ENCODE data around the gene FXR2.

Gene FXR2

GRCh38 chr17:7573324-7574080, 41.2 kb downstream of the FXR2 start:
- H3K27ac ChIP-seq (ENCODE audit: low read depth, low read length), result peak overlapping the region; percentile 97
- H3K4me3 ChIP-seq (ENCODE audit: low read depth in 1 of 2, low read length in 2 of 2), result peak overlapping the region; percentile 90 to 93
- peak overlapping the region; percentile 92 to 99 for H3K9ac ChIP-seq (ENCODE audit: low read depth in 1 of 2, low read length in 2 of 2)
- no peaks in the 10 kb centered on the region for H3K27me3 ChIP-seq (ENCODE audit: control insufficient read depth in 1 of 2, insufficient read depth in 2 of 2, low read length in 2 of 2)
- no peaks in the 10 kb centered on the region for H3K9me3 ChIP-seq (ENCODE audit: control insufficient read depth in 1 of 2, low read length in 2 of 2)
- peaks cover 44 to 50% of the 10 kb centered on the region in 2 donors for H3K4me1 ChIP-seq (ENCODE audit: control insufficient read depth in 1 of 2, insufficient read depth in 2 of 2, low read length in 2 of 2)
- H3K36me3 ChIP-seq (ENCODE audit: control insufficient read depth in 1 of 2, insufficient read depth in 2 of 2, low read length in 2 of 2), result peaks cover 63 to 66% of the 10 kb centered on the region in 2 donors

GRCh38 chr17:7572588-7573323, 41.9 kb downstream of the FXR2 start:
- H3K4me1 ChIP-seq (ENCODE audit: control insufficient read depth in 1 of 2, insufficient read depth in 2 of 2, low read length in 2 of 2), result peaks cover 41 to 46% of the 10 kb centered on the region in 2 donors
- H3K9ac ChIP-seq (ENCODE audit: low read depth in 1 of 2, low read length in 2 of 2), result peak overlapping the region; percentile 92 to 99
- peak overlapping the region; percentile 90 to 93 for H3K4me3 ChIP-seq (ENCODE audit: low read depth in 1 of 2, low read length in 2 of 2)

GRCh38 chr17:7572338-7572587, 42.4 kb downstream of the FXR2 start:
- Histone ChIP-seq H3K4me3 (ENCODE audit: low read depth in 1 of 2, low read length in 2 of 2) (peak overlapping the region; percentile 69 to 82), H3K9me3 (ENCODE audit: control insufficient read depth in 1 of 2, low read length in 2 of 2) (no peaks in the 10 kb centered on the region), H3K9ac (ENCODE audit: low read depth in 1 of 2, low read length in 2 of 2) (peak overlapping the region; percentile 61 to 84), H3K4me1 (ENCODE audit: control insufficient read depth in 1 of 2, insufficient read depth in 2 of 2, low read length in 2 of 2) (peaks cover 36 to 41% of the 10 kb centered on the region in 2 donors), H3K27ac (ENCODE audit: low read depth, low read length) (peak overlapping the region; percentile 88), H3K36me3 (ENCODE audit: control insufficient read depth in 1 of 2, insufficient read depth in 2 of 2, low read length in 2 of 2) (peaks cover 55 to 58% of the 10 kb centered on the region in 2 donors), H3K27me3 (ENCODE audit: control insufficient read depth in 1 of 2, insufficient read depth in 2 of 2, low read length in 2 of 2) (no peaks in the 10 kb centered on the region)

More at GRCh38 chr17:7572588-7573323, 41.9 kb downstream of the FXR2 start:
- peak overlapping the region; percentile 97 for H3K27ac ChIP-seq (ENCODE audit: low read depth, low read length)
- H3K9me3 ChIP-seq (ENCODE audit: control insufficient read depth in 1 of 2, low read length in 2 of 2), result no peaks in the 10 kb centered on the region
- no peaks in the 10 kb centered on the region for H3K27me3 ChIP-seq (ENCODE audit: control insufficient read depth in 1 of 2, insufficient read depth in 2 of 2, low read length in 2 of 2)
- peaks cover 58 to 59% of the 10 kb centered on the region in 2 donors for H3K36me3 ChIP-seq (ENCODE audit: control insufficient read depth in 1 of 2, insufficient read depth in 2 of 2, low read length in 2 of 2)

GRCh38 chr17:7570351-7570750, 44.3 kb downstream of the FXR2 start:
- Histone ChIP-seq H3K36me3 (ENCODE audit: control insufficient read depth in 1 of 2, insufficient read depth in 2 of 2, low read length in 2 of 2) (peaks cover 42 to 57% of the 10 kb centered on the region in 2 donors), H3K9ac (ENCODE audit: low read depth in 1 of 2, low read length in 2 of 2) (no peak overlapping the region), H3K27me3 (ENCODE audit: control insufficient read depth in 1 of 2, insufficient read depth in 2 of 2, low read length in 2 of 2) (no peaks in the 10 kb centered on the region), H3K4me3 (ENCODE audit: low read depth in 1 of 2, low read length in 2 of 2) (no peak overlapping the region), H3K4me1 (ENCODE audit: control insufficient read depth in 1 of 2, insufficient read depth in 2 of 2, low read length in 2 of 2) (peaks cover 21 to 23% of the 10 kb centered on the region in 2 donors), H3K9me3 (ENCODE audit: control insufficient read depth in 1 of 2, low read length in 2 of 2) (no peaks in the 10 kb centered on the region), H3K27ac (ENCODE audit: low read depth, low read length) (no peak overlapping the region)

GRCh38 chr17:7569571-7569970, 45.1 kb downstream of the FXR2 start:
- H3K36me3 ChIP-seq (ENCODE audit: control insufficient read depth in 1 of 2, insufficient read depth in 2 of 2, low read length in 2 of 2), result peaks cover 41 to 57% of the 10 kb centered on the region in 2 donors
- no peak overlapping the region for H3K27ac ChIP-seq (ENCODE audit: low read depth, low read length)
- no peaks in the 10 kb centered on the region for H3K27me3 ChIP-seq (ENCODE audit: control insufficient read depth in 1 of 2, insufficient read depth in 2 of 2, low read length in 2 of 2)
- H3K4me3 ChIP-seq (ENCODE audit: low read depth in 1 of 2, low read length in 2 of 2), result no peak overlapping the region
- no peaks in the 10 kb centered on the region for H3K9me3 ChIP-seq (ENCODE audit: control insufficient read depth in 1 of 2, low read length in 2 of 2)
- peaks cover 13 to 15% of the 10 kb centered on the region in 2 donors for H3K4me1 ChIP-seq (ENCODE audit: control insufficient read depth in 1 of 2, insufficient read depth in 2 of 2, low read length in 2 of 2)
- no peak overlapping the region for H3K9ac ChIP-seq (ENCODE audit: low read depth in 1 of 2, low read length in 2 of 2)

GRCh38 chr17:7563115-7563869, 51.4 kb downstream of the FXR2 start:
- Histone ChIP-seq H3K9ac (ENCODE audit: low read depth in 1 of 2, low read length in 2 of 2) (no peak overlapping the region), H3K36me3 (ENCODE audit: control insufficient read depth in 1 of 2, insufficient read depth in 2 of 2, low read length in 2 of 2) (peaks cover 17 to 39% of the 10 kb centered on the region in 2 donors), H3K9me3 (ENCODE audit: control insufficient read depth in 1 of 2, low read length in 2 of 2) (no peaks in the 10 kb centered on the region), H3K27ac (ENCODE audit: low read depth, low read length) (no peak overlapping the region), H3K27me3 (ENCODE audit: control insufficient read depth in 1 of 2, insufficient read depth in 2 of 2, low read length in 2 of 2) (no peaks in the 10 kb centered on the region), H3K4me1 (ENCODE audit: control insufficient read depth in 1 of 2, insufficient read depth in 2 of 2, low read length in 2 of 2) (peaks cover 38 to 44% of the 10 kb centered on the region in 2 donors), H3K4me3 (ENCODE audit: low read depth in 1 of 2, low read length in 2 of 2) (peak overlapping the region in 1 of 2 donors; percentile 71)

- Histone ChIP-seq H3K4me1 (ENCODE audit: control insufficient read depth in 1 of 2, insufficient read depth in 2 of 2, low read length in 2 of 2) (peaks cover 46 to 55% of the 10 kb centered on the region in 2 donors), H3K27me3 (ENCODE audit: control insufficient read depth in 1 of 2, insufficient read depth in 2 of 2, low read length in 2 of 2) (no peaks in the 10 kb centered on the region), H3K27ac (ENCODE audit: low read depth, low read length) (peak overlapping the region; percentile 69), H3K36me3 (ENCODE audit: control insufficient read depth in 1 of 2, insufficient read depth in 2 of 2, low read length in 2 of 2) (peaks cover 15 to 34% of the 10 kb centered on the region in 2 donors), H3K9ac (ENCODE audit: low read depth in 1 of 2, low read length in 2 of 2) (peak overlapping the region; percentile 56 to 84), H3K9me3 (ENCODE audit: control insufficient read depth in 1 of 2, low read length in 2 of 2) (no peaks in the 10 kb centered on the region), H3K4me3 (ENCODE audit: low read depth in 1 of 2, low read length in 2 of 2) (peak overlapping the region; percentile 71 to 90)
Observed at GRCh38 chr17:7562208-7562605, 52.5 kb downstream of the FXR2 start.

GRCh38 chr17:7561589-7562207, 53.0 kb downstream of the FXR2 start, which contains the start of gene SENP3:
SENP3 (plus strand) TSS chr17:7561919; CDS start chr17:7563077, 1,158 bp downstream.
- Histone ChIP-seq H3K27ac (ENCODE audit: low read depth, low read length) (peak within 1 kb of the TSS; percentile 98), H3K4me1 (ENCODE audit: control insufficient read depth in 1 of 2, insufficient read depth in 2 of 2, low read length in 2 of 2) (peaks cover 47 to 59% of the 10 kb centered on the region in 2 donors), H3K36me3 (ENCODE audit: control insufficient read depth in 1 of 2, insufficient read depth in 2 of 2, low read length in 2 of 2) (peaks cover 15 to 29% of the 10 kb centered on the region in 2 donors), H3K9ac (ENCODE audit: low read depth in 1 of 2, low read length in 2 of 2) (peak within 1 kb of the TSS; percentile 83 to 84), H3K27me3 (ENCODE audit: control insufficient read depth in 1 of 2, insufficient read depth in 2 of 2, low read length in 2 of 2) (no peaks in the 10 kb centered on the region), H3K9me3 (ENCODE audit: control insufficient read depth in 1 of 2, low read length in 2 of 2) (no peaks in the 10 kb centered on the region), H3K4me3 (ENCODE audit: low read depth in 1 of 2, low read length in 2 of 2) (peak within 1 kb of the TSS; percentile 71 to 90)

- peak overlapping the region; percentile 98 for H3K27ac ChIP-seq (ENCODE audit: low read depth, low read length)
- peak overlapping the region; percentile 71 to 90 for H3K4me3 ChIP-seq (ENCODE audit: low read depth in 1 of 2, low read length in 2 of 2)
- peaks cover 47 to 64% of the 10 kb centered on the region in 2 donors for H3K4me1 ChIP-seq (ENCODE audit: control insufficient read depth in 1 of 2, insufficient read depth in 2 of 2, low read length in 2 of 2)
- H3K36me3 ChIP-seq (ENCODE audit: control insufficient read depth in 1 of 2, insufficient read depth in 2 of 2, low read length in 2 of 2), result peaks cover 15 to 24% of the 10 kb centered on the region in 2 donors
- H3K9me3 ChIP-seq (ENCODE audit: control insufficient read depth in 1 of 2, low read length in 2 of 2), result no peaks in the 10 kb centered on the region
- H3K27me3 ChIP-seq (ENCODE audit: control insufficient read depth in 1 of 2, insufficient read depth in 2 of 2, low read length in 2 of 2), result no peaks in the 10 kb centered on the region
- peak overlapping the region; percentile 74 to 83 for H3K9ac ChIP-seq (ENCODE audit: low read depth in 1 of 2, low read length in 2 of 2)
Observed at GRCh38 chr17:7561028-7561575, 53.6 kb downstream of the FXR2 start.
